ENCODE data around the gene DNAJC5G. TPM values are rescaled to one million over a fixed set of nuclear protein-coding genes. Genes with fewer than 3 reads are reported as not detected.

Gene DNAJC5G
- total and polyA plus RNA-seq, 2 of the 13 experiments (the other 11 are each of a cell fraction or from before 2014, with no cell fraction given), result 0.05 TPM; not detected in 1

DNA sequence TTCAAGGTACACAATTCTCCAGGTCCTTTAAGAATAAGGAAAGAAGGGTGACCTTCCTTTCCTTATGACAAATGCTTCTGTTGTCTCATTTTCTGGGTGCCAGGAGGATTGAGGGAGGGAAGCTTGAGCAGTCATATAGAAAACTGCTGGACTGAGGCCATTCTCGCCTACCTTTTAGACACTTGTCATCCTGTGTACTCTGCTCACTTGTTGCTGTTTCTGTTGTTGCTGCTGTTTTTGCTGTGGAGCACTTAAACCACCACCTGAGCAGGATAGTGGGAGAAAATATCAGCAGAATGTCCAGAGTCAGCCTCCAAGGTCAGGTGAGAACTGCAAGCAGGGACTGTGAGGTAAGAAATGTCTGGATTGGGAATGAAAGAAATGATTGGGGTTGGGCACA, 2.8 kb downstream of the DNAJC5G start:
- no peak for ATAC-seq
- intact Hi-C loops (cut with micrococcal nuclease; ENCODE audit: unreplicated experiment), result no loop called here
- no peak overlapping the region for H3K27ac ChIP-seq (ENCODE audit: extremely low read length, insufficient read depth, low read length)
- H2AFZ ChIP-seq (ENCODE audit: low read length), result no peak overlapping the region
- peaks cover 5 to 43% of the 10 kb centered on the region in 2 experiments; a peak in 4 of 5 replicates for H3K27me3 ChIP-seq (ENCODE audit: control insufficient read depth in 1 of 2, insufficient read depth in 2 of 2, low read length in 2 of 2)
- WGBS (ENCODE audit: low lambda C conversion rate), result 43% methylated on average over 1 of the region's 1 CpG
- H3K36me3 ChIP-seq (replicated peaks in 1 of 2; ENCODE audit: control insufficient read depth in 1 of 2, insufficient read depth in 2 of 2, low read length in 2 of 2), result no peaks in the 10 kb centered on the region
- no peak overlapping the region for H3K4me3 ChIP-seq (replicated peaks in 1 of 3; ENCODE audit: insufficient read depth in 1 of 3, low read depth in 2 of 3, low read length in 3 of 3)
- no peaks in the 10 kb centered on the region for H4K20me1 ChIP-seq (ENCODE audit: insufficient read depth, low read length)
- peaks cover 23% of the 10 kb centered on the region for H3K4me1 ChIP-seq (ENCODE audit: insufficient read depth, low read length)
- H3K9ac ChIP-seq (ENCODE audit: insufficient read depth, low read depth, low read length), result no peak overlapping the region
- in situ Hi-C loops (cut with HindIII; ENCODE audit: extremely low pct_ligation_motif_present, low pct_unique_long_range_greater_than_20kb), result no loop called here
- no peaks in the 10 kb centered on the region for H3K79me2 ChIP-seq (ENCODE audit: insufficient read depth, low read length)
- H3K9me3 ChIP-seq (ENCODE audit: low read length), result no peaks in the 10 kb centered on the region
- TF ChIP-seq ZNF660 (CRISPR knock-in tag; IDR thresholded peaks at IDR 0.05; ENCODE audit: borderline replicate concordance, low read depth) (no peak), MATR3 (CRISPR knock-in tag; IDR thresholded peaks at IDR 0.05) (no peak), ZNF737 (CRISPR knock-in tag; IDR thresholded peaks at IDR 0.05; ENCODE audit: borderline replicate concordance) (no peak), DPF2 (CRISPR knock-in tag; IDR thresholded peaks at IDR 0.05; ENCODE audit: borderline replicate concordance, low read depth) (no peak), PHF8 (CRISPR knock-in tag; IDR thresholded peaks at IDR 0.05) (no peak), DNMT3B (CRISPR knock-in tag; conservative IDR thresholded peaks at IDR 0.05) (no peak), RBFOX2 (IDR thresholded peaks at IDR 0.05; ENCODE audit: low read depth, low read length) (no peak), SRF (IDR thresholded peaks at IDR 0.05; ENCODE audit: low read depth, low read length) (no peak), NCOA1 (CRISPR knock-in tag; IDR thresholded peaks at IDR 0.05) (no peak), ZNF777 (CRISPR knock-in tag; IDR thresholded peaks at IDR 0.05) (no peak), HHEX (CRISPR knock-in tag; IDR thresholded peaks at IDR 0.05) (no peak), AKAP8 (CRISPR knock-in tag; IDR thresholded peaks at IDR 0.05) (no peak), PPARG (CRISPR knock-in tag; conservative IDR thresholded peaks at IDR 0.05) (no peak), MBNL3 (CRISPR knock-in tag; conservative IDR thresholded peaks at IDR 0.05) (no peak)
- TF ChIP-seq, protein P1, sequence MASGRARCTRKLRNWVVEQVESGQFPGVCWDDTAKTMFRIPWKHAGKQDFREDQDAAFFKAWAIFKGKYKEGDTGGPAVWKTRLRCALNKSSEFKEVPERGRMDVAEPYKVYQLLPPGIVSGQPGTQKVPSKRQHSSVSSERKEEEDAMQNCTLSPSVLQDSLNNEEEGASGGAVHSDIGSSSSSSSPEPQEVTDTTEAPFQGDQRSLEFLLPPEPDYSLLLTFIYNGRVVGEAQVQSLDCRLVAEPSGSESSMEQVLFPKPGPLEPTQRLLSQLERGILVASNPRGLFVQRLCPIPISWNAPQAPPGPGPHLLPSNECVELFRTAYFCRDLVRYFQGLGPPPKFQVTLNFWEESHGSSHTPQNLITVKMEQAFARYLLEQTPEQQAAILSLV (CRISPR knock-in tag; IDR thresholded peaks at IDR 0.05; ENCODE audit: borderline replicate concordance), result no peak
- TF ChIP-seq, protein P2, sequence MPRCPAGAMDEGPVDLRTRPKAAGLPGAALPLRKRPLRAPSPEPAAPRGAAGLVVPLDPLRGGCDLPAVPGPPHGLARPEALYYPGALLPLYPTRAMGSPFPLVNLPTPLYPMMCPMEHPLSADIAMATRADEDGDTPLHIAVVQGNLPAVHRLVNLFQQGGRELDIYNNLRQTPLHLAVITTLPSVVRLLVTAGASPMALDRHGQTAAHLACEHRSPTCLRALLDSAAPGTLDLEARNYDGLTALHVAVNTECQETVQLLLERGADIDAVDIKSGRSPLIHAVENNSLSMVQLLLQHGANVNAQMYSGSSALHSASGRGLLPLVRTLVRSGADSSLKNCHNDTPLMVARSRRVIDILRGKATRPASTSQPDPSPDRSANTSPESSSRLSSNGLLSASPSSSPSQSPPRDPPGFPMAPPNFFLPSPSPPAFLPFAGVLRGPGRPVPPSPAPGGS (CRISPR knock-in tag; IDR thresholded peaks at IDR 0.05), result no peak
- TF ChIP-seq, protein P3, sequence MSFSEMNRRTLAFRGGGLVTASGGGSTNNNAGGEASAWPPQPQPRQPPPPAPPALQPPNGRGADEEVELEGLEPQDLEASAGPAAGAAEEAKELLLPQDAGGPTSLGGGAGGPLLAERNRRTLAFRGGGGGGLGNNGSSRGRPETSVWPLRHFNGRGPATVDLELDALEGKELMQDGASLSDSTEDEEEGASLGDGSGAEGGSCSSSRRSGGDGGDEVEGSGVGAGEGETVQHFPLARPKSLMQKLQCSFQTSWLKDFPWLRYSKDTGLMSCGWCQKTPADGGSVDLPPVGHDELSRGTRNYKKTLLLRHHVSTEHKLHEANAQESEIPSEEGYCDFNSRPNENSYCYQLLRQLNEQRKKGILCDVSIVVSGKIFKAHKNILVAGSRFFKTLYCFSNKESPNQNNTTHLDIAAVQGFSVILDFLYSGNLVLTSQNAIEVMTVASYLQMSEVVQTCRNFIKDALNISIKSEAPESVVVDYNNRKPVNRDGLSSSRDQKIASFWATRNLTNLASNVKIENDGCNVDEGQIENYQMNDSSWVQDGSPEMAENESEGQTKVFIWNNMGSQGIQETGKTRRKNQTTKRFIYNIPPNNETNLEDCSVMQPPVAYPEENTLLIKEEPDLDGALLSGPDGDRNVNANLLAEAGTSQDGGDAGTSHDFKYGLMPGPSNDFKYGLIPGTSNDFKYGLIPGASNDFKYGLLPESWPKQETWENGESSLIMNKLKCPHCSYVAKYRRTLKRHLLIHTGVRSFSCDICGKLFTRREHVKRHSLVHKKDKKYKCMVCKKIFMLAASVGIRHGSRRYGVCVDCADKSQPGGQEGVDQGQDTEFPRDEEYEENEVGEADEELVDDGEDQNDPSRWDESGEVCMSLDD (CRISPR knock-in tag; IDR thresholded peaks at IDR 0.05; ENCODE audit: borderline replicate concordance), result no peak
- FAIRE-seq, result no peak
- no peak overlapping the region for H3K4me2 ChIP-seq (ENCODE audit: low read depth, low read length)
- no TSS peak for BruUV-seq (replicated peaks)
- ChIA-PET CTCF (ENCODE audit: low intra/inter-chr PET ratio, low total read pairs) (interaction anchor here (3.5 kb wide), 1 partner anchor 28 kb away, joined by 22 read pairs; no protein-coding TSS in a partner anchor), POLR2A (no interaction called here)
- DNase-seq (ENCODE audit: low spot score), result no peak
